GM23338 (cell line): ENCODE measurements around the gene MUC5AC. TPM values are rescaled to one million over a fixed set of nuclear protein-coding genes. Genes with fewer than 3 reads are reported as not detected.

ENCODE experiments used
- ATAC-seq: fragments of 200-7000 bp; cut with Tn5 transposase; 3 replicates; pipeline ENCODE4 v1.9.1; 2020
- DNase-seq: peaks from one replicate; pipeline ENCODE4 v3.0.0-alpha.2; 2015; ENCODE audit warnings: low spot score
- H2AFZ ChIP-seq: fragments of 200-600 bp; sonication (generic); 2 replicates; pipeline ENCODE4 v1.8.0; 2016; ENCODE audit warnings: antibody characterized with exemption, mild to moderate bottlenecking, moderate library complexity
- H3F3A ChIP-seq: fragments of 200-600 bp; sonication (generic); replicated peaks from 2 replicates; pipeline ENCODE4 v1.8.0; 2017; ENCODE audit warnings: antibody characterized with exemption, mixed run types, low read depth
- H3K27ac ChIP-seq: fragments of 200-600 bp; sonication (generic); 2 replicates; pipeline ENCODE4 v1.6.1; 2016; ENCODE audit warnings: low read depth
- H3K27me3 ChIP-seq: fragments of 200-600 bp; sonication (generic); 2 replicates; pipeline ENCODE4 v1.8.0; 2016; ENCODE audit warnings: mild to moderate bottlenecking, mixed run types, moderate library complexity; ENCODE audit not compliant: insufficient read depth
- H3K36me3 ChIP-seq: fragments of 200-600 bp; sonication (generic); 2 replicates; pipeline ENCODE4 v1.8.0; 2016; ENCODE audit warnings: mild to moderate bottlenecking; ENCODE audit not compliant: insufficient read depth
- H3K4me1 ChIP-seq: fragments of 200-600 bp; sonication (generic); 2 replicates; pipeline ENCODE4 v1.8.0; 2016; ENCODE audit warnings: mild to moderate bottlenecking, moderate library complexity; ENCODE audit not compliant: insufficient read depth
- H3K4me2 ChIP-seq: fragments of 200-600 bp; sonication (generic); 2 replicates; pipeline ENCODE4 v1.7.1; 2017; ENCODE audit warnings: mixed run types
- H3K4me3 ChIP-seq: fragments of 200-600 bp; sonication (generic); 2 replicates; pipeline ENCODE4 v1.6.1; 2016; ENCODE audit warnings: mixed run types
- H3K79me2 ChIP-seq: fragments of 200-600 bp; sonication (generic); replicated peaks from 2 replicates; pipeline ENCODE4 v1.8.0; 2017; ENCODE audit warnings: mild to moderate bottlenecking; ENCODE audit not compliant: insufficient read depth
- H3K9me2 ChIP-seq: fragments of 200-600 bp; sonication (generic); 2 replicates; pipeline ENCODE4 v1.8.0; 2017; ENCODE audit not compliant: insufficient read depth
- H4K20me1 ChIP-seq: fragments of 200-600 bp; sonication (generic); replicated peaks from 2 replicates; pipeline ENCODE4 v1.8.0; 2017; ENCODE audit warnings: mild to moderate bottlenecking; ENCODE audit not compliant: insufficient read depth
- H3K27ac Mint-ChIP-seq: 2 replicates; pipeline ENCODE4 v1.8.0; 2020; ENCODE audit warnings: inconsistent platforms, mild to moderate bottlenecking, moderate library complexity, mixed read lengths
- H3K27me3 Mint-ChIP-seq: 3 replicates; pipeline ENCODE4 v1.8.0; 2022; ENCODE audit warnings: low read depth, mild to moderate bottlenecking, moderate library complexity, mixed read lengths, inconsistent platforms; ENCODE audit not compliant: insufficient read depth, poor library complexity
- H3K36me3 Mint-ChIP-seq: 3 replicates; pipeline ENCODE4 v1.8.0; 2021; ENCODE audit warnings: low read depth, mild to moderate bottlenecking, inconsistent platforms, moderate library complexity, mixed read lengths
- H3K4me1 Mint-ChIP-seq: 3 replicates; pipeline ENCODE4 v1.8.0; 2020; ENCODE audit warnings: mild to moderate bottlenecking, inconsistent platforms, mixed read lengths
- H3K4me3 Mint-ChIP-seq: 3 replicates; pipeline ENCODE4 v1.8.0; 2021; ENCODE audit warnings: moderate library complexity, mild to moderate bottlenecking, inconsistent platforms, mixed read lengths
- H3K9me3 Mint-ChIP-seq: 3 replicates; pipeline ENCODE4 v1.8.0; 2020; ENCODE audit warnings: moderate library complexity, mild to moderate bottlenecking, inconsistent platforms, mixed read lengths
- CREB1 ChIP-seq: fragments of 250-450 bp; sonication (Bioruptor Pico); IDR thresholded peaks from 2 replicates; pipeline ENCODE4 v1.5.0; 2020; ENCODE audit warnings: low read depth, mild to moderate bottlenecking, moderate library complexity
- CTCF ChIP-seq, 2 experiments: fragments of 200-600 bp in 1 of 2; sonication (generic) in 1 of 2; conservative IDR thresholded peaks; 2 replicates each; pipeline versions ENCODE4 v1.5.1 to v1.6.1; 2016 to 2017; ENCODE audit warnings: antibody characterized with exemption in 2 of 2, low read depth in 2 of 2, mild to moderate bottlenecking in 2 of 2, moderate library complexity in 1 of 2
- EZH2 ChIP-seq: fragments of 200-600 bp; sonication (generic); IDR thresholded peaks from one replicate; pipeline ENCODE4 v1.8.0; 2017; ENCODE audit warnings: antibody characterized with exemption, mild to moderate bottlenecking, low read depth; ENCODE audit not compliant: unreplicated experiment
- EZH2phosphoT487 ChIP-seq: fragments of 200-600 bp; sonication (generic); IDR thresholded peaks from one replicate; pipeline ENCODE4 v1.8.1; 2018; ENCODE audit warnings: antibody characterized with exemption; ENCODE audit not compliant: unreplicated experiment
- JUNB ChIP-seq: IDR thresholded peaks from one replicate; pipeline ENCODE4 v1.6.1; 2016; ENCODE audit warnings: antibody characterized with exemption; ENCODE audit not compliant: unreplicated experiment
- POLR2AphosphoS5 ChIP-seq: IDR thresholded peaks from 2 replicates; pipeline ENCODE4 v1.6.1; 2016; ENCODE audit warnings: antibody characterized with exemption, low read depth
- STAT1 ChIP-seq: IDR thresholded peaks from one replicate; pipeline ENCODE4 v1.6.1; 2016; ENCODE audit warnings: antibody characterized with exemption; ENCODE audit not compliant: unreplicated experiment
- ZNF114 ChIP-seq: fragments of 250-450 bp; sonication (Bioruptor Pico); IDR thresholded peaks from 2 replicates; pipeline ENCODE4 v1.5.0; 2020; ENCODE audit warnings: mild to moderate bottlenecking, moderate library complexity
- ZNF331 ChIP-seq: fragments of 250-450 bp; sonication (Bioruptor Pico); IDR thresholded peaks from 2 replicates; pipeline ENCODE4 v1.5.0; 2020; ENCODE audit warnings: low read depth, mild to moderate bottlenecking, moderate library complexity
- ZNF462 ChIP-seq: fragments of 250-450 bp; sonication (Bioruptor Pico); IDR thresholded peaks from 2 replicates; pipeline ENCODE4 v1.5.0; 2020; ENCODE audit warnings: mild to moderate bottlenecking, moderate library complexity
- polyA plus RNA-seq: library from polyadenylated mRNA; unstranded; fragments of >200 nt; fragmentation: Nextera tagmentation; extraction: Ambion mirVana; gene quantifications from 2 replicates; pipeline ENCODE4 v1.2.1, GENCODE V29; 2016
- total RNA-seq: library from RNA; depleted of rRNA; stranded (reverse); fragments of >200 nt; shearing (Covaris generic); gene quantifications from 2 replicates; pipeline ENCODE4 v1.2.3, GENCODE V29; 2014

MUC5AC gene
- total and polyA plus RNA-seq, 2 experiments from 2014 or later, result not detected

- TF ChIP-seq ZNF462, result no peak
- TF ChIP-seq CTCF (conservative IDR thresholded peaks at IDR 0.05; ENCODE audit: low read depth in 2 of 2), result no peak
Measured at GRCh38 chr11:1134848-1135445, 22.8 kb upstream of the MUC5AC start (continued).

GRCh38 chr11:1138097-1138496 is 19.7 kb upstream of the MUC5AC start:
- no peaks in the 10 kb centered on the region for H3K79me2 ChIP-seq
- H3F3A ChIP-seq, result no peaks in the 10 kb centered on the region
- no peak for TF ChIP-seq STAT1
- no peak for TF ChIP-seq CTCF (conservative IDR thresholded peaks at IDR 0.05; ENCODE audit: low read depth in 2 of 2)
- TF ChIP-seq POLR2AphosphoS5, result no peak
- no peak for TF ChIP-seq CREB1 (CRISPR knock-in tag)
- no peak for TF ChIP-seq ZNF331
- no peak for TF ChIP-seq EZH2phosphoT487
- no peak for TF ChIP-seq JUNB
- no peak for TF ChIP-seq ZNF114
- TF ChIP-seq EZH2, result no peak
- Mint-ChIP-seq H3K27ac (no peak overlapping the region), H3K4me3 (no peak overlapping the region), H3K9me3 (peaks cover 34% of the 10 kb centered on the region), H3K27me3 (peaks cover 5% of the 10 kb centered on the region), H3K36me3 (peaks cover 2% of the 10 kb centered on the region), H3K4me1 (no peaks in the 10 kb centered on the region; the same call in 2 of the 3 replicates)
- H3K27ac ChIP-seq, result no peak overlapping the region
- peaks cover 5% of the 10 kb centered on the region; the same call in 1 of the 2 replicates for H3K36me3 ChIP-seq
- ATAC-seq (no peak), DNase-seq (no peak)
- H3K4me3 ChIP-seq, result no peak overlapping the region
- H4K20me1 ChIP-seq, result no peaks in the 10 kb centered on the region
- H3K4me1 ChIP-seq, result no peaks in the 10 kb centered on the region
- no peak overlapping the region for H3K4me2 ChIP-seq
- H2AFZ ChIP-seq, result no peak overlapping the region
- H3K9me2 ChIP-seq, result no peaks in the 10 kb centered on the region; the same call in 1 of the 2 replicates
- no peaks in the 10 kb centered on the region for H3K27me3 ChIP-seq
